ENCODE measurements around the gene TBC1D10A.
A peak's percentile ranks its signal among the peaks of the same experiment; 100 is the strongest.

Gene TBC1D10A

GRCh38 chr22:30287648-30288418, 38.9 kb downstream of the TBC1D10A start (continued):
- TF ChIP-seq ZNF560 (tag by site-specific recombination; IDR thresholded peaks at IDR 0.05; ENCODE audit: borderline replicate concordance) (no peak), GFI1B (tag by site-specific recombination; IDR thresholded peaks at IDR 0.05) (no peak), ZNF10 (tag by site-specific recombination; IDR thresholded peaks at IDR 0.05) (no peak), ZNF121 (tag by site-specific recombination; IDR thresholded peaks at IDR 0.05) (peak; percentile 98), ZNF362 (tag by site-specific recombination; IDR thresholded peaks at IDR 0.05) (no peak), ZBTB17 (tag by site-specific recombination; IDR thresholded peaks at IDR 0.05) (peak; percentile 29; the same call in 1 of the 2 replicates), ZNF112 (tag by site-specific recombination; IDR thresholded peaks at IDR 0.05) (no peak), ZNF48 (tag by site-specific recombination; IDR thresholded peaks at IDR 0.05) (no peak), ZNF354C (tag by site-specific recombination; IDR thresholded peaks at IDR 0.05; ENCODE audit: borderline replicate concordance, low read depth) (no peak), ZNF404 (tag by site-specific recombination; IDR thresholded peaks at IDR 0.05) (no peak), ZNF335 (tag by site-specific recombination; conservative IDR thresholded peaks at IDR 0.05) (peak; percentile 36), ZNF658 (tag by site-specific recombination; IDR thresholded peaks at IDR 0.05) (no peak), SETDB1 (IDR thresholded peaks at IDR 0.05; ENCODE audit: insufficient read length, low read length) (no peak), GLIS1 (tag by site-specific recombination; IDR thresholded peaks at IDR 0.05) (peak; percentile 90), ZNF664 (tag by site-specific recombination; IDR thresholded peaks at IDR 0.05) (peak; percentile 31; the same call in 1 of the 2 replicates), SP2 (tag by site-specific recombination; IDR thresholded peaks at IDR 0.05) (peak; percentile 50), ZNF266 (tag by site-specific recombination; IDR thresholded peaks at IDR 0.05; ENCODE audit: low read depth) (no peak), GLIS2 (tag by site-specific recombination; IDR thresholded peaks at IDR 0.05) (peak; percentile 82), ZNF654 (tag by site-specific recombination; IDR thresholded peaks at IDR 0.05; ENCODE audit: low read depth) (peak; percentile 87), ZNF24 (tag by site-specific recombination; IDR thresholded peaks at IDR 0.05) (peak; percentile 62; the same call in 1 of the 2 replicates), YY1 (tag by site-specific recombination; IDR thresholded peaks at IDR 0.05) (no peak), ZNF837 (tag by site-specific recombination; IDR thresholded peaks at IDR 0.05) (no peak), ZNF513 (tag by site-specific recombination; IDR thresholded peaks at IDR 0.05) (0 out of 2 replicates have a peak, but pooled peaks have one; percentile 15), HIC1 (tag by site-specific recombination; IDR thresholded peaks at IDR 0.05) (no peak)
- TF ChIP-seq, protein P1, sequence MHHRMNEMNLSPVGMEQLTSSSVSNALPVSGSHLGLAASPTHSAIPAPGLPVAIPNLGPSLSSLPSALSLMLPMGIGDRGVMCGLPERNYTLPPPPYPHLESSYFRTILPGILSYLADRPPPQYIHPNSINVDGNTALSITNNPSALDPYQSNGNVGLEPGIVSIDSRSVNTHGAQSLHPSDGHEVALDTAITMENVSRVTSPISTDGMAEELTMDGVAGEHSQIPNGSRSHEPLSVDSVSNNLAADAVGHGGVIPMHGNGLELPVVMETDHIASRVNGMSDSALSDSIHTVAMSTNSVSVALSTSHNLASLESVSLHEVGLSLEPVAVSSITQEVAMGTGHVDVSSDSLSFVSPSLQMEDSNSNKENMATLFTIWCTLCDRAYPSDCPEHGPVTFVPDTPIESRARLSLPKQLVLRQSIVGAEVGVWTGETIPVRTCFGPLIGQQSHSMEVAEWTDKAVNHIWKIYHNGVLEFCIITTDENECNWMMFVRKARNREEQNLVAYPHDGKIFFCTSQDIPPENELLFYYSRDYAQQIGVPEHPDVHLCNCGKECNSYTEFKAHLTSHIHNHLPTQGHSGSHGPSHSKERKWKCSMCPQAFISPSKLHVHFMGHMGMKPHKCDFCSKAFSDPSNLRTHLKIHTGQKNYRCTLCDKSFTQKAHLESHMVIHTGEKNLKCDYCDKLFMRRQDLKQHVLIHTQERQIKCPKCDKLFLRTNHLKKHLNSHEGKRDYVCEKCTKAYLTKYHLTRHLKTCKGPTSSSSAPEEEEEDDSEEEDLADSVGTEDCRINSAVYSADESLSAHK (tag by site-specific recombination; IDR thresholded peaks at IDR 0.05): peak; percentile 43; the same call in 1 of the 2 replicates
- TF ChIP-seq, protein P2, sequence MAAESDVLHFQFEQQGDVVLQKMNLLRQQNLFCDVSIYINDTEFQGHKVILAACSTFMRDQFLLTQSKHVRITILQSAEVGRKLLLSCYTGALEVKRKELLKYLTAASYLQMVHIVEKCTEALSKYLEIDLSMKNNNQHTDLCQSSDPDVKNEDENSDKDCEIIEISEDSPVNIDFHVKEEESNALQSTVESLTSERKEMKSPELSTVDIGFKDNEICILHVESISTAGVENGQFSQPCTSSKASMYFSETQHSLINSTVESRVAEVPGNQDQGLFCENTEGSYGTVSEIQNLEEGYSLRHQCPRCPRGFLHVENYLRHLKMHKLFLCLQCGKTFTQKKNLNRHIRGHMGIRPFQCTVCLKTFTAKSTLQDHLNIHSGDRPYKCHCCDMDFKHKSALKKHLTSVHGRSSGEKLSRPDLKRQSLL (tag by site-specific recombination; IDR thresholded peaks at IDR 0.05): no peak
- TF ChIP-seq, protein P3, sequence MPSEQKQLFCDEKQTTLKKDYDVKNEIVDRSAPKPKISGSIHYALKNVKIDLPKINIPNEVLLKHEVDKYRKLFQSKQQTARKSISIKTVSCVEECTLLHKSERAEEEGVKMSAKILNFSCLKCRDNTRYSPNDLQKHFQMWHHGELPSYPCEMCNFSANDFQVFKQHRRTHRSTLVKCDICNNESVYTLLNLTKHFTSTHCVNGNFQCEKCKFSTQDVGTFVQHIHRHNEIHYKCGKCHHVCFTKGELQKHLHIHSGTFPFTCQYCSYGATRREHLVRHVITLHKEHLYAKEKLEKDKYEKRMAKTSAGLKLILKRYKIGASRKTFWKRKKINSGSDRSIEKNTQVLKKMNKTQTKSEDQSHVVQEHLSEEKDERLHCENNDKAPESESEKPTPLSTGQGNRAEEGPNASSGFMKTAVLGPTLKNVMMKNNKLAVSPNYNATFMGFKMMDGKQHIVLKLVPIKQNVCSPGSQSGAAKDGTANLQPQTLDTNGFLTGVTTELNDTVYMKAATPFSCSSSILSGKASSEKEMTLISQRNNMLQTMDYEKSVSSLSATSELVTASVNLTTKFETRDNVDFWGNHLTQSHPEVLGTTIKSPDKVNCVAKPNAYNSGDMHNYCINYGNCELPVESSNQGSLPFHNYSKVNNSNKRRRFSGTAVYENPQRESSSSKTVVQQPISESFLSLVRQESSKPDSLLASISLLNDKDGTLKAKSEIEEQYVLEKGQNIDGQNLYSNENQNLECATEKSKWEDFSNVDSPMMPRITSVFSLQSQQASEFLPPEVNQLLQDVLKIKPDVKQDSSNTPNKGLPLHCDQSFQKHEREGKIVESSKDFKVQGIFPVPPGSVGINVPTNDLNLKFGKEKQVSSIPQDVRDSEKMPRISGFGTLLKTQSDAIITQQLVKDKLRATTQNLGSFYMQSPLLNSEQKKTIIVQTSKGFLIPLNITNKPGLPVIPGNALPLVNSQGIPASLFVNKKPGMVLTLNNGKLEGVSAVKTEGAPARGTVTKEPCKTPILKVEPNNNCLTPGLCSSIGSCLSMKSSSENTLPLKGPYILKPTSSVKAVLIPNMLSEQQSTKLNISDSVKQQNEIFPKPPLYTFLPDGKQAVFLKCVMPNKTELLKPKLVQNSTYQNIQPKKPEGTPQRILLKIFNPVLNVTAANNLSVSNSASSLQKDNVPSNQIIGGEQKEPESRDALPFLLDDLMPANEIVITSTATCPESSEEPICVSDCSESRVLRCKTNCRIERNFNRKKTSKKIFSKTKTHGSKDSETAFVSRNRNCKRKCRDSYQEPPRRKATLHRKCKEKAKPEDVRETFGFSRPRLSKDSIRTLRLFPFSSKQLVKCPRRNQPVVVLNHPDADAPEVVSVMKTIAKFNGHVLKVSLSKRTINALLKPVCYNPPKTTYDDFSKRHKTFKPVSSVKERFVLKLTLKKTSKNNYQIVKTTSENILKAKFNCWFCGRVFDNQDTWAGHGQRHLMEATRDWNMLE (tag by site-specific recombination; conservative IDR thresholded peaks at IDR 0.05; ENCODE audit: low read depth): no peak
